ENCODE data around the gene NEUROD6. TPM values are rescaled to one million over a fixed set of nuclear protein-coding genes. Genes with fewer than 3 reads are reported as not detected.

NEUROD6 gene
- total RNA-seq, 6 experiments from 2014 or later, result not detected

GRCh38 chr7:31316876-31317275 lies 23.6 kb downstream of the NEUROD6 start:
- H3K27me3 Mint-ChIP-seq (ENCODE audit: insufficient read depth), result no peaks in the 10 kb centered on the region
- H3K4me1 Mint-ChIP-seq (ENCODE audit: low read depth), result no peaks in the 10 kb centered on the region
- DNase-seq, result no peak
- H3K36me3 Mint-ChIP-seq (ENCODE audit: low read depth), result no peaks in the 10 kb centered on the region
- peaks cover 29% of the 10 kb centered on the region for H3K9me3 Mint-ChIP-seq
- no peak overlapping the region for H3K27ac Mint-ChIP-seq
- TF ChIP-seq CTCF (IDR thresholded peaks at IDR 0.05), result no peak
- H3K4me3 Mint-ChIP-seq, result no peak overlapping the region

DNA sequence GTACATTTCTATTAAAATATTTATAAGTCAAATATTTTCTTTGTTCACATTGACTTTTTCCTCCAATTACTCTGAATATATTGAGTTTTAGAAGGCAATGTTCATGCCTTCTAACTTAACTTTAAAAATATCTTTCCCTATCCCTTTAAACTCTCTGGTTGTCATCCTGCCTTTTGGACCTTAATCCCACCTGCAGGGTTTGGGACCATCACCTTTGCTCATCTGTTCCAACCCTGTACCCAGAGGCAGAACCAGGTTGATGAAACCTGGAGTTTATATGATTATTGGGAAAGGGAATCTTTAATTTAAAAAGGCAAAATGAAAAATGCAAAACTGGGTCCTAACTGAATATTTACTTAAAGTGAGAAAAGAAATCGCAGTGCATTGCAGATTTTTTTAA lies 24.8 kb downstream of the NEUROD6 start:
- H3K27ac Mint-ChIP-seq, result no peak overlapping the region
- TF ChIP-seq CTCF (IDR thresholded peaks at IDR 0.05), result no peak
- no peaks in the 10 kb centered on the region for H3K4me1 Mint-ChIP-seq (ENCODE audit: low read depth)
- H3K9me3 Mint-ChIP-seq, result peaks cover 32% of the 10 kb centered on the region
- no peaks in the 10 kb centered on the region for H3K36me3 Mint-ChIP-seq (ENCODE audit: low read depth)
- no peak for DNase-seq
- H3K27me3 Mint-ChIP-seq (ENCODE audit: insufficient read depth), result no peaks in the 10 kb centered on the region; the same call in 1 of the 2 replicates
- H3K4me3 Mint-ChIP-seq, result no peak overlapping the region

- DNase-seq, result no peak
- Mint-ChIP-seq H3K27ac (no peak overlapping the region), H3K4me3 (no peak overlapping the region), H3K9me3 (peaks cover 24% of the 10 kb centered on the region), H3K4me1 (ENCODE audit: low read depth) (no peaks in the 10 kb centered on the region), H3K36me3 (ENCODE audit: low read depth) (no peaks in the 10 kb centered on the region), H3K27me3 (ENCODE audit: insufficient read depth) (no peaks in the 10 kb centered on the region; the same call in 1 of the 2 replicates)
- TF ChIP-seq CTCF (IDR thresholded peaks at IDR 0.05), result no peak
Measured at GRCh38 chr7:31314781-31315180, 25.7 kb downstream of the NEUROD6 start.

DNA sequence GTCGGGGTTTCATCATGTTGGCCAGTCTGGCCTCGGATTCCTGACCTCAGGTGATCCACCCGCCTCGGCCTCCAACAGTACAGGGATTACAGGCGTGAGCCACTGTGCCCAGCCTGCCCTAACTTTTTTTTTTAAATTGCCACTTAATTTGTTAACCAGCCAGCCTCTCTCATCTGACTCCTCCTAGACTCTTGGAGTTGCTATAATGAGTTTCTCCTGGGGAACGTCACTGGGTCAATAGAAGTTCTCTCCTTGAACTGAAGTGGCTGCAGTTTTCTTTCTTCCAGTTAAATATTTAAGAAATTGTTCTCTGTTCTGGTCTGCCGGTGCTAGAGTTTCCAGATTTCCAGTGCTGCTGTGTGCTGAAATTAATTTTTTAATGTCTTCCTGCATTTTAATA lies 27.6 kb downstream of the NEUROD6 start:
- DNase-seq, result no peak
- Mint-ChIP-seq H3K36me3 (ENCODE audit: low read depth) (no peaks in the 10 kb centered on the region), H3K9me3 (peaks cover 23% of the 10 kb centered on the region), H3K27me3 (ENCODE audit: insufficient read depth) (no peaks in the 10 kb centered on the region; the same call in 1 of the 2 replicates), H3K27ac (no peak overlapping the region), H3K4me1 (ENCODE audit: low read depth) (no peaks in the 10 kb centered on the region), H3K4me3 (no peak overlapping the region)
- no peak for TF ChIP-seq CTCF (IDR thresholded peaks at IDR 0.05)

DNA sequence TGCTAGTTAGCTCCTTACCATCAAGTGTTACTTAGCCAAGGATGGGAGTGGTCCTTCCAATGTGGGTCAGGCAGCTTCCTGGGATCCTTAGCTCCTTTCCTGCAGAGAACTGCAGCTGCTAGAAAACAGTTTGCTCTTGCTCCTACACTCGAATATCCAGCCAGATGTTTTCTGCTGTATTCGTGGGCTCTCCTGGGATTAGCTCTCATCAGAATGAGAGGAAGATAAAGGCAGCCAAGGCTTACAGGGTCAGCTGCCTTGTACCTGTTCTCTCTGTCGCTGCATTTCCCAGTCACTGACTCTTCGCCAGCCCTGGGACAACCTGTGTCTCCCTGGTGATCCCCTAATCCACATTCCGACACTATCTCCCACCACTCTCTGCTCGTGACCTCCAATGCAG lies 29.0 kb downstream of the NEUROD6 start:
- no peak for TF ChIP-seq CTCF (IDR thresholded peaks at IDR 0.05)
- Mint-ChIP-seq H3K9me3 (peaks cover 29% of the 10 kb centered on the region), H3K4me3 (no peak overlapping the region), H3K27ac (no peak overlapping the region), H3K36me3 (ENCODE audit: low read depth) (no peaks in the 10 kb centered on the region), H3K27me3 (ENCODE audit: insufficient read depth) (no peaks in the 10 kb centered on the region; the same call in 1 of the 2 replicates), H3K4me1 (ENCODE audit: low read depth) (no peaks in the 10 kb centered on the region)
- DNase-seq, result no peak
